Limb (tissue), 2 donors: ENCODE results near the gene CBY3.
"Not testable (repeated sequence)": the region's sequence is repeated elsewhere in the genome, so short reads cannot be mapped to it uniquely, and the experiment has no call there.

Experiments used
- DNase-seq, 2 donors: peaks; one replicate each; pipeline ENCODE4 v3.0.0-alpha.2; 2016; ENCODE audit errors: extremely low spot score in 2 of 2

Gene CBY3

GRCh38 chr5:179680780-179681401, at the start of gene CBY3:
Gene CBY3, minus strand, starts transcription at chr5:179681034. Its CDS starts 116 bp downstream, at chr5:179680918.
- no peak for DNase-seq

DNA sequence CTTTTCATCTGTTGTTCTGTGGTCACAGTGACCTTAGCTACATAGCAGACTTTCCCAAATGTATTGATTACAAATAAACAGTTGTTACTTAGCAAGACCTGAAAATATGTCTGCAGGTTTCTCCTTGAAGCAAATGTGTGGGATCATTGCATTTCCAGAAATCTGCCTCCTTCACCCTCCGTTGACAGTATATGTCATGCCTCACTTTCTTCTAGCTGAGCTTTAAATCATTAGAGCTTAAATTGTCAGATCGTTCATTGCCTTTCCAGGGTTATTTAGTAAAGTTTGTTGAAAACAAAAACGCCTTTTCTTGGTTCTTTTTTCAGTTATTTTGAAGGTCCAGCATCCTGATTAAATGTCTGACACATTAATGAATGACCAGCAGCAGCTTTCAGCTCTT, 49.5 kb upstream of the CBY3 start:
- DNase-seq, result no peak

GRCh38 chr5:179729727-179730126, 48.9 kb upstream of the CBY3 start:
- DNase-seq, result no peak

DNA sequence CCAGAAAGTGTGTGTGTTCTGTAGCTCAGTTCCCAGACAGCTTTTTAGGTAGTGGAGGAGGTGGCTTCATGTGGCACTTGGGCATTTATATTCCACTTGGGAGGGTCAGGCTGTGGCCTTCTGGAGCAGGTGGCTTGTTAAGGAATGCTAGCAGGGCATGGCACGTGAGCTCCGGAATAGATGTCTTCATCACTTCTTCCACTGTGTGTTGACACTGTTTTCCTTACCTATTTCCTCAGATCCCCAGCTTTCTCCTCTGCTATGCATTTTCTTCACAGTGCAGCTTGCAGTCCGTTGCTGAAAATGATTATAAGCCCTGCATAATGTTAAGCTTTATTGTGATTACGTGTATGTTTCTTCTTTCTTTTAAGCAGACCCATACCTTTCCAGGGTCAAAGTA, 48.5 kb upstream of the CBY3 start:
- DNase-seq, result no peak

- DNase-seq, result no peak
Measured at GRCh38 chr5:179727106-179727505, 46.3 kb upstream of the CBY3 start.

- DNase-seq, result no peak
Measured at GRCh38 chr5:179724163-179724562, 43.3 kb upstream of the CBY3 start.

GRCh38 chr5:179720222-179720621, 39.4 kb upstream of the CBY3 start:
- no peak for DNase-seq

GRCh38 chr5:179716286-179716685, 35.5 kb upstream of the CBY3 start:
- DNase-seq, result no peak

- no peak for DNase-seq
Measured at GRCh38 chr5:179700401-179700918, 19.6 kb upstream of the CBY3 start.

DNA sequence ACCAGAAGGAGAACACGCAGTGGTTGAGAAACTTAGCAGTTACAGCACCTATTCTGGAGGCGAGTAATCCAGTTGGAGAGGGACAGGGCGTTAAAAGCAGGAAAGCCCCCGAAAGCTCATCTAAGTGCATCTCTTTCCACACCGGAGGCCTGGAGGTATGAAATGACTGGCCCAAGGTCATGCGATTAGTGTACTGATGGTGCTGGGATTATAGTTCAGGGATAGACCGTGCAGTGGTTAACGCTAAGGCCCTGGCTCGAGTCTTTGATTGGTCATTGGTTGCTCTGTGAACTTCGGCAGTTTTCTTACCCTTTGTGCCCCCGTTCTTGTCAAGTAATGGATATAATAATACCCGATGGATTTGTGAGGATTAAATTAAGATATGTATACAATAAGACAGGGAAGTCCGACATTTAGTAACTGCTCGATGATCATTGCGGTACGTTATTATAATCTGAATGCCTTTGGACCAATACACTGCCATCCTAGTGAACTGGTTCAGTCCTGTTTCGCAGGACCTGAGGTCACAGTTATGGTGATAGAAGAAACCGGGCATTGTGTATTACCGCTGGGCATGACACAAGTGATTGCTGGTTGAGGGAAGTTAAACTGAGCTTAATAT, 18.9 kb upstream of the CBY3 start:
- peak in 1 of 2 donors; percentile 36 for DNase-seq

- DNase-seq, result no peak
Measured at GRCh38 chr5:179698935-179699615, 18.2 kb upstream of the CBY3 start, which contains the start of gene CANX. Gene CANX, plus strand, starts transcription at chr5:179698967. Its CDS starts 6,715 bp downstream, at chr5:179705682.

DNA sequence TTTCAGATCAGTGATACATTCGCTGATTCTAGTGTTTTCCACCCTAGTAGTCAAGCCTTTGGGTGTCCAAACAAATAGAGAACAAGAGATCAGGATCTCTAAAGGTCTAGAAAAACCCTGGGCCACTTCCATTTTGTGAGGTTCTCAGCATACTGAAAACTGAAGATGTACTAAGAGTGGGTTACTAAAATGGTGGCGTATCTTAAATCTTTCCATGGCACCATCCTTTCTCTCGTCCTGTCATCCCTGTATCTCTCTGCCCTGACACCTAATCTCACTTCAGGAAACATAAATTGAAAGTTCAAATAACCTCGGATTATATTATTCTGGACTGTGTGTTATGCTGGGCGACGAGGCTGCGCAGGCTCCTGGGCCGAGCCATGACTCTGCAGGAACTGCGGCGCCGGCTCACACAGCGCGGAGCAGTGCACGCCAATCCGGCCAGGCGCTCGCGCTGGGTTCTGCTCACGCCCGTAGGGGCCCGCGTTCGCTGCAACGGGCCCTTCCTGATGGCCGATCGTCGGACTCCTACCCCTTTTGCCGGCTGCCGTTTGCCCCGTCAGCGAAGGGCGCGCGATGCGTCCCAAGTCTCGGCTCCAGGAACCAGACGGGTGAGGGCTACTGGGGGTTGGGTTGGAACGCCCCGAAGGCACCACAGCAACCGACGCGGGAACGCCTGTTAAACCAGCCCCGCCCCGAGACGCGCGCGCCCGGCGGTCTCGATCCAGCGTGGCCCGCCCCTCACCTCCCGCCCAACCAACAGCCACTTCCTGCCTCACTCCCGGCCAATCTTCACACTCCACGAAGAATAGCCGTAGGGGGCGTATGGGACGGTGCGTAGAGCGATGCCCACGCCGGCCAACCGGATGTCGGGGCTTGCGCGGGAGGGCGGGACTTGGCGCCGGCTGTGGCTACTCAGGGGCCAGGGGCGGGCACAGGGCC, 17.4 kb upstream of the CBY3 start:
- DNase-seq, result peak; percentile 99 to 100

- not testable (repeated sequence) for DNase-seq
Measured at GRCh38 chr5:179697543-179697942, 16.7 kb upstream of the CBY3 start.

GRCh38 chr5:179697108-179697507, 16.3 kb upstream of the CBY3 start:
- DNase-seq, result no peak

DNA sequence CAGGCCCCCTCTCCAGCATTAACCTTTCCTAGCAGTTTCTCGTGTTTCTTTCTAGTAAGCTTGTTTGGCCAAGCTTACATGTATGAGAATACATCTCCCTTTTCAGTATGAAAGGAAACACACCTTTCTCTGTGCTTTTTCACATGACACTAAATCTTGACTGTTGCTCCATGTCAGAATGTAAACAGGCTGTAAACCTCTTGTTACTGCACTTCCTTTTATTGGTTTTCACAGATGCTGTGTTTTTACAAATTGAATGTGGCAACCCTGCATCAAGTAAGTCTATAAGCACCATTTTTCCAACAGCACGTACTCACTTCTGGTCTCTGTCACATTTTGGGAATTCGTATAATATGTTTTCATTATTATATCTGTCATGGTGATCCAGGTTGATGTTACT, 15.8 kb upstream of the CBY3 start:
- DNase-seq, result no peak

- DNase-seq, result no peak
Measured at GRCh38 chr5:179694561-179694960, 13.7 kb upstream of the CBY3 start.

DNA sequence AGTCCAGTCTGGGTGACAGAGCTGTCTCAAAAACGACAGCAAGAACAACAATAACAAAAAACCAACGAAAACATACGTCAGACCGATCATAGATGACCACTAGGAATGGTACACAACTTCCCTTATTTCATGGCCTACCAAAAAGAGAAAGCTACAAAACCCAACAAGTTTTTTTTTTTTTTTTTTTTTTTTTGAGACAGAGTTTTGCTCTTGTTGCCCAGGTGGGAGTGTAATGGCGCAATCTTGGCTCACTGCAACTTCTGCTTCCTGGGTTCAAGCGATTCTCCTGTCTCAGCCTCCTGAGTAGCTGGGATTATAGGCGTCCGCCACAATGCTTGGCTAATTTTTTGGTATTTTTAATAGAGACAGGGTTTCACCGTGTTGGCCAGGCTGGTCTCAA, 8.4 kb upstream of the CBY3 start:
- DNase-seq, result not testable (repeated sequence)

GRCh38 chr5:179680014-179680779, 637 bp downstream of the CBY3 start:
- no peak for DNase-seq

DNA sequence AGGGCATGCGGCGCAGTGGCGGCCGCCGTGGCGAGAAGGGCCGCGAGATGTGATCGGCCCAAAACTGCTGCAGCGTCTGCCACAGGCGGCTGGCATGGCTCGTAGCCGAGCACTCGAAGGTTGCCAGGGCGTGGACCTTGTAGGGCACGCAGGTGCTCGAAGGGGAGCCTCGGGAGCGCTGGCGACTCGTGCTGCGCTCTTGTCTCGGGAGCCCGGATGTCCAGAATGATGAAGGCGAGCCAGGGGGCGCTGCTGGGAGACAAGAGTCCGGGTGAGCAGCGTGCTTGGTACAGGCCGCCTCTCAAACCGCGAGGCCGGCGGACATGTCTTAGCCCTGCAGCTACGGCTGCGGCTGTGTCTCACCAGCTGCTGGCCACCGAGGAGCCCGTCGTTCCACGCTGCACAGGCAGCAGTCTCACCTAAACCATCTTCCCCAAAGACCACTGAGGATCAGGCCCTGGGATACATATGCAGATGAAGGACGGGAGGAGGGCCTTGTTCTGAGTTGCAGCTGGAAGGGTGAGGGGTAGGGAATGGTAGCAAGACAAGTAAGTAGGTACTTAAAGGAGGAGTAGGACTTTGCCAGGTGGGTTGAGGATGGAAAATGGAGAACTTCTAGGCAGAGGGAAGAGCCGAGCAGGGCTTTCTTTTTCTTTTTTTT, 1.7 kb downstream of the CBY3 start:
- peak; percentile 68 to 86 for DNase-seq
